CD14-positive monocyte (primary cell): ENCODE data around the gene NOX3. TPM values are rescaled to one million over a fixed set of nuclear protein-coding genes. Genes with fewer than 3 reads are reported as not detected.

Experiments
- DNase-seq, 3 donors: peaks; one replicate each; pipeline ENCODE4 v3.0.0-alpha.2; 2011 to 2022
- H2AFZ ChIP-seq: 2 replicates; pipeline ENCODE4 v1.6.0; 2012; ENCODE audit warnings: mild to moderate bottlenecking, low read depth, low read length, inconsistent platforms; ENCODE audit not compliant: insufficient read depth, poor library complexity, severe bottlenecking
- H3K27ac ChIP-seq, 2 donors: 1 replicate in 1 of 2; 2 replicates in 1 of 2; pipeline ENCODE4 v1.5.1; 2012 to 2013; ENCODE audit warnings: low read length in 2 of 2, control low read depth in 1 of 2, inconsistent platforms in 1 of 2, low read depth in 1 of 2, mild to moderate bottlenecking in 1 of 2
- H3K27me3 ChIP-seq, 2 donors: one replicate each; pipeline versions ENCODE4 v1.6.0 to v1.6.1; 2011 to 2013; ENCODE audit warnings: low read length in 2 of 2; ENCODE audit not compliant: control insufficient read depth in 2 of 2, insufficient read depth in 2 of 2
- H3K36me3 ChIP-seq, 2 donors: replicated peaks in 1 of 2; 1 replicate in 1 of 2; 2 replicates in 1 of 2; pipeline versions ENCODE4 v1.5.1 to v1.6.1; 2012 to 2013; ENCODE audit warnings: low read length in 2 of 2, control low read depth in 1 of 2, inconsistent platforms in 1 of 2, mild to moderate bottlenecking in 1 of 2; ENCODE audit not compliant: insufficient read depth in 2 of 2, control insufficient read depth in 1 of 2
- H3K4me1 ChIP-seq, 2 donors: 1 replicate in 1 of 2; 2 replicates in 1 of 2; pipeline versions ENCODE4 v1.5.1 to v1.6.1; 2012 to 2013; ENCODE audit warnings: low read length in 2 of 2, control low read depth in 1 of 2, inconsistent platforms in 1 of 2, mild to moderate bottlenecking in 1 of 2, moderate library complexity in 1 of 2; ENCODE audit not compliant: insufficient read depth in 2 of 2, control insufficient read depth in 1 of 2
- H3K4me2 ChIP-seq: replicated peaks from 2 replicates; pipeline ENCODE3; 2012; ENCODE audit warnings: low read length, moderate library complexity, mild to moderate bottlenecking; ENCODE audit not compliant: poor library complexity, severe bottlenecking; ENCODE audit errors: extremely low read depth
- H3K4me3 ChIP-seq, 3 experiments: fragments of 200-600 bp in 1 of 3; sonication (generic) in 1 of 3; replicated peaks in 1 of 3; 1 replicate in 2 of 3; 2 replicates in 1 of 3; pipeline ENCODE4 v1.5.1; 2011 to 2013; ENCODE audit warnings: low read length in 3 of 3, mild to moderate bottlenecking in 3 of 3, control low read depth in 2 of 3, low read depth in 2 of 3, inconsistent platforms in 1 of 3, moderate library complexity in 1 of 3
- H3K79me2 ChIP-seq: 2 replicates; pipeline ENCODE4 v1.6.0; 2012; ENCODE audit warnings: mild to moderate bottlenecking, control low read depth, inconsistent platforms, low read length, moderate library complexity; ENCODE audit not compliant: insufficient read depth
- H3K9ac ChIP-seq: 2 replicates; pipeline ENCODE4 v1.6.0; 2017; ENCODE audit warnings: low read length, mild to moderate bottlenecking; ENCODE audit not compliant: insufficient read depth, poor library complexity, severe bottlenecking
- H3K9me3 ChIP-seq, 2 donors: replicated peaks in 1 of 2; 1 replicate in 1 of 2; 2 replicates in 1 of 2; pipeline versions ENCODE4 v1.5.1 to v1.6.1; 2012 to 2013; ENCODE audit warnings: low read length in 2 of 2, control low read depth in 1 of 2; ENCODE audit not compliant: control insufficient read depth in 1 of 2, insufficient read depth in 1 of 2
- H4K20me1 ChIP-seq: 2 replicates; pipeline ENCODE4 v1.6.0; 2012; ENCODE audit warnings: mild to moderate bottlenecking, low read length, control low read depth, moderate library complexity; ENCODE audit not compliant: insufficient read depth
- H3K27ac Mint-ChIP-seq, 7 donors: one replicate each; pipeline ENCODE4 v1.8.0; 2020; ENCODE audit warnings: mild to moderate bottlenecking in 7 of 7, mixed read lengths in 7 of 7, moderate library complexity in 6 of 7, inconsistent platforms in 2 of 7
- H3K27me3 Mint-ChIP-seq, 3 donors: one replicate each; pipeline ENCODE4 v1.8.0; 2021 to 2022; ENCODE audit warnings: low read depth in 3 of 3, mild to moderate bottlenecking in 3 of 3, mixed read lengths in 3 of 3, moderate library complexity in 3 of 3, inconsistent platforms in 1 of 3
- H3K36me3 Mint-ChIP-seq, 2 donors: one replicate each; pipeline ENCODE4 v1.8.0; 2020; ENCODE audit warnings: mixed read lengths in 2 of 2, inconsistent platforms in 1 of 2, mild to moderate bottlenecking in 1 of 2
- H3K4me1 Mint-ChIP-seq: one replicate; pipeline ENCODE4 v1.8.0; 2020; ENCODE audit warnings: mild to moderate bottlenecking, mixed read lengths
- H3K4me3 Mint-ChIP-seq, 2 donors: one replicate each; pipeline ENCODE4 v1.8.0; 2020; ENCODE audit warnings: mild to moderate bottlenecking in 2 of 2, mixed read lengths in 2 of 2, moderate library complexity in 1 of 2
- H3K9me3 Mint-ChIP-seq, 7 donors: one replicate each; pipeline ENCODE4 v1.8.0; 2020 to 2022; ENCODE audit warnings: mixed read lengths in 7 of 7, mild to moderate bottlenecking in 6 of 7, moderate library complexity in 6 of 7, inconsistent platforms in 2 of 7
- CTCF ChIP-seq: fragments of 200-600 bp; IDR thresholded peaks from one replicate; pipeline ENCODE4 v1.8.0; 2022; ENCODE audit warnings: antibody characterized with exemption, mild to moderate bottlenecking
- WGBS: methylation state at CpG from one replicate; pipeline ENCODE4 v1.1.5; 2013; ENCODE audit warnings: missing lambda C conversion rate; ENCODE audit not compliant: insufficient coverage; 5-methylcytosine and 5-hydroxymethylcytosine counted together
- intact Hi-C, 2 donors: fragments of 100-400 bp; cut with micrococcal nuclease; formaldehyde crosslinking; loops; one replicate each; pipeline versions ENCODE4 v1.15.0 to v1.15.1; 2023
- polyA plus RNA-seq, 3 donors: library from polyadenylated mRNA; depleted of rRNA in 1 of 3; unstranded in 2 of 3; stranded (reverse) in 1 of 3; fragments of 300-500 nt in 2 of 3; fragments of >200 nt in 1 of 3; fragmentation: Illumina TruSeq in 2 of 3; gene quantifications; 1 replicate in 2 of 3; 2 replicates in 1 of 3; pipeline ENCODE4 v1.2.3, GENCODE V29; 2012 to 2021

Gene NOX3
- polyA plus RNA-seq, 3 donors: not detected

DNA sequence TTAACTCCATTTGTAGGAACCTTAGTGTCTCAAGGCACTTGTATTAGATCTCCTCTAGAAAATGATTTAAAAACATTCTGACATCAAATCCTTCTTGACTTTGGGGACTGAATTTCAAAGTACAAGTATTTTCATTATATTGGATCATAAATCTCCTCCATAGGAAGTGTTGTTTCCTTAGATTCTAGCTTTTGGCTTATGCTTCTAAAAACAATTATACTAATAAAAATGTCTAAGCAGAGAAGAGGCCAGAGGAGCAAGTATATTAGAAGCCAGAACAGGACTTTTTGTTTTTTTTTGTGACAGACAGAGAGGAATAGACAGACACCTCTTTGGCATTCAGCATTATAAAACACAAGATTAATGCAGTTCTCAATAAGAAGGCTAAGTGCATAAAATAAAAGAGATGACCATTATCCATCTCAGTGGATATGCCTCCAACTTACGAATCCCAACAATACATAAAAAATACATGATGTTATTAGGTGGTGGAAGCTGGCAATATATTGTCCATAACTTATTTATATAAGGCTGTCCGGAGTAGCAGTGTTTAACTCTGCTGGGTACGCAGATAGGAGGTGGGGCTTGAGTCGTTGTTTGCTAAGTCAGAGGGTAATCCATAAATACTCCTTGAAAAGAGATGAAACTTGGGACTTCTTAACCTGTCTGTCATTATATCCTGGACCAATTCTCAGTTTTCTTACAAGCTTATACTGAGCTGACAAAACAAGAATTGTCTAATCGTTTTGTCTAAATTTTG lies 31.9 kb upstream of the NOX3 start:
- Histone ChIP-seq H4K20me1 (no peaks in the 10 kb centered on the region), H3K27me3 (no peaks in the 10 kb centered on the region), H3K79me2 (no peaks in the 10 kb centered on the region), H3K27ac (no peak overlapping the region), H3K4me3 (no peak overlapping the region), H3K4me1 (no peaks in the 10 kb centered on the region), H3K4me2 (no peak overlapping the region), H3K9me3 (no peaks in the 10 kb centered on the region), H3K36me3 (no peaks in the 10 kb centered on the region), H3K9ac (no peak overlapping the region), H2AFZ (no peak overlapping the region)
- WGBS: no CpG with 5 or more reads among the region's 5 CpGs
- Mint-ChIP-seq H3K27ac (no peak overlapping the region), H3K27me3 (no peaks in the 10 kb centered on the region), H3K4me1 (no peaks in the 10 kb centered on the region), H3K36me3 (no peaks in the 10 kb centered on the region), H3K4me3 (no peak overlapping the region), H3K9me3 (peaks cover 0 to 9% (median 3%) of the 10 kb centered on the region in 7 donors)
- no peak for TF ChIP-seq CTCF
- no peak for DNase-seq
- intact Hi-C loops: no loop called here

DNA sequence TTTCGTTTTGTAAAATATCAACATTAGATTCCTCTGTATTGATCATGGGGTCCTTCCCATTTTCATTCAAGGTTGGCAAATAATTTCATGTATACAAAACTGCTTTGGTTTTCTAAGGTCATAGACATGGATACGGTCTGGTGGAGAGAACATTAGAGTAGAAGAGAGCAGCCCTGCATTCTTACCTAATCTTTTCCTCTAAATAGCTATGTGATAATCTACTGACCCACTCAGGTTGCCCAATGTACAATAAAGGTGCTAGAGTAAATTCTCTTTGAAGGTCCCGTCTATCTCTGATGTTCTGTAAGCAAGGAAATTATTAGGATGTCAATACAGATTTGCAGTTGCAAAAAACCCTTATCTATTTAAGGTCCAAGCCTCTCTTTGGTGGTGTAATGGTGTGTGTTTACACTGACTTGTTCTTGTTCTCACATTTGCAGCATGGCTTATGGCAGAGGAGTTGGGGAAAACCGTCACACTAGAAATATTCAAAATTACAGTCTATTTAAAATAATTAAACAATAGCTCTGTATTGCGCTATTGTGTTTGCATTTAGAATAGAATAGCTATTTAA lies 31.2 kb upstream of the NOX3 start:
- no peaks in the 10 kb centered on the region for H3K36me3 Mint-ChIP-seq
- Histone ChIP-seq H3K4me2 (no peak overlapping the region), H3K36me3 (no peaks in the 10 kb centered on the region), H3K9me3 (no peaks in the 10 kb centered on the region), H3K27ac (no peak overlapping the region), H3K27me3 (no peaks in the 10 kb centered on the region), H3K4me3 (no peak overlapping the region), H2AFZ (no peak overlapping the region), H3K79me2 (no peaks in the 10 kb centered on the region), H3K9ac (no peak overlapping the region), H3K4me1 (no peaks in the 10 kb centered on the region), H4K20me1 (no peaks in the 10 kb centered on the region)
- no peak for DNase-seq
- TF ChIP-seq CTCF: no peak
- intact Hi-C loops: no loop called here
- no CpG with 5 or more reads among the region's 5 CpGs for WGBS
- H3K27me3 Mint-ChIP-seq: no peaks in the 10 kb centered on the region
- H3K27ac Mint-ChIP-seq: no peak overlapping the region
- peaks cover 0 to 11% (median 1%) of the 10 kb centered on the region in 7 donors for H3K9me3 Mint-ChIP-seq
- H3K4me1 Mint-ChIP-seq: no peaks in the 10 kb centered on the region
- no peak overlapping the region for H3K4me3 Mint-ChIP-seq
